GM21786 (cell line): ENCODE results near the gene OR10AG1.

Source experiments
- ATAC-seq: cut with Tn5 transposase; IDR thresholded peaks from one replicate; pipeline ENCODE4 v1.9.1; 2021; ENCODE audit not compliant: unreplicated experiment

The OR10AG1 gene

GRCh38 chr11:55969845-55970244 is at the start of gene OR10AG1:
Gene OR10AG1, minus strand, starts transcription at chr11:55969945. Its CDS starts 38 bp downstream, at chr11:55969907.
- ATAC-seq, result no peak

GRCh38 chr11:56013805-56014204 is 44.1 kb upstream of the OR10AG1 start:
- ATAC-seq, result no peak

GRCh38 chr11:56010716-56011115 is 41.0 kb upstream of the OR10AG1 start:
- ATAC-seq, result no peak

- no peak for ATAC-seq
These were observed 24.8 kb upstream of the OR10AG1 start, which contains the start of gene OR5F1 for GRCh38 chr11:55994525-55994924. Gene OR5F1, minus strand, starts transcription at chr11:55994625. Its CDS starts 0 bp downstream, at chr11:55994625.

GRCh38 chr11:55970935-55971334 is 1.2 kb upstream of the OR10AG1 start:
- no peak for ATAC-seq

GRCh38 chr11:55967914-55968313 is 1.8 kb downstream of the OR10AG1 start:
- no peak for ATAC-seq

GRCh38 chr11:55966391-55966790 is 3.4 kb downstream of the OR10AG1 start:
- no peak for ATAC-seq

GRCh38 chr11:55956521-55956920 is 13.2 kb downstream of the OR10AG1 start:
- no peak for ATAC-seq

- no peak for ATAC-seq
These were observed 20.4 kb downstream of the OR10AG1 start for GRCh38 chr11:55949330-55949729.

GRCh38 chr11:55942785-55943392 is 26.9 kb downstream of the OR10AG1 start:
- no peak for ATAC-seq

GRCh38 chr11:55936300-55936699 is 33.4 kb downstream of the OR10AG1 start, which contains the start of gene OR5I1:
Gene OR5I1, minus strand, starts transcription at chr11:55936400. Its CDS starts 0 bp downstream, at chr11:55936400.
- no peak for ATAC-seq

GRCh38 chr11:55920537-55920936 is 49.2 kb downstream of the OR10AG1 start:
- ATAC-seq, result no peak
